Measurements from ENCODE around the gene IGSF9. TPM values are rescaled to one million over a fixed set of nuclear protein-coding genes. Genes with fewer than 3 reads are reported as not detected.

The IGSF9 gene
- total RNA-seq, 1 donor from 2014 or later: 5.9 TPM

DNA sequence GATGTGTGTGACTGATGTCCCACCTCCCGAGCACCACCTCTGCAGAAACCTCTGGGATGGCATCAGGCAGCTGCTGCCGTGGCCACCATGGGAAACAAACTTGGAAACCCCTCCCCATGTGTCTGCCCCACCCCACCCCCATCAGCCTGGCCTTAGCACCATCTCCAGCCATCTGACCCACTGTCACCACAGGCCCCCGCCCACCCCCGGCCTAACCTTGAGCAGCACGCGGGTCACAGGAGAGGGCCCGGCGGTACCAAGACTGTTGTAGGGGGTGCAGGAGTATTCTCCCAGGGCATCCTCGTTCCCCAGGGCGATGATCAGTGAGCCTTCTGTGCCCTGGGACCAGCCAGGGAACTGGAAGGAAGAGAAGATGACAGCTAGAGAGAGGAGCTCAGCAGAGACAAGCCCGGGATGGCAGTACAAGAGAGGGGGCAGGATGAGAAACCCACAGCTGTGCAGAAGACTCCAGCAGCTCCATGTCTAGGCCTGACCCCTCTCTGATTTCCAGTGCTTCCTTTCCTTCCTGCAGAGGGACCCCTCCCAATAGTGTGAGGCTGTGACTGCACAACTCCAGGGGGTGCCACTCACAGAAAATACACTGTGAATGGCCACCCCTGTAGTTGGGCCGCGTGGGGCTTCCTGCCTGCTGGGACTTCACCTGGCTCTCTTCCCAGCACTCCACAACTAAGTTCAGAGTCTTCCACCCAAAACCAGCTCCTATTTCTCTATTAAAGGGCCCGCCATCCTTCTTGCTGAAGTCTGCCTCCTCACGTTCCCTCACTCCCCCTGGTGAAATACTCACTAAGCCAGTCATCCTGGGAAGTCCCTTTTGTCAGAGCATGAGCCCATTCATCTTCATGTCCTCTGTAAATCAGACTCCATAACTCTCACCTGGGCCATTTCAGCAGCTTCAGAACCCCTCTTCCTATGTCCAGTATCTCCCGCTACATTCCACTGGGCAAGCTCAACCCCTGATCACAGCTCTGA is 12.8 kb downstream of the IGSF9 start:
- no peak for DNase-seq

DNA sequence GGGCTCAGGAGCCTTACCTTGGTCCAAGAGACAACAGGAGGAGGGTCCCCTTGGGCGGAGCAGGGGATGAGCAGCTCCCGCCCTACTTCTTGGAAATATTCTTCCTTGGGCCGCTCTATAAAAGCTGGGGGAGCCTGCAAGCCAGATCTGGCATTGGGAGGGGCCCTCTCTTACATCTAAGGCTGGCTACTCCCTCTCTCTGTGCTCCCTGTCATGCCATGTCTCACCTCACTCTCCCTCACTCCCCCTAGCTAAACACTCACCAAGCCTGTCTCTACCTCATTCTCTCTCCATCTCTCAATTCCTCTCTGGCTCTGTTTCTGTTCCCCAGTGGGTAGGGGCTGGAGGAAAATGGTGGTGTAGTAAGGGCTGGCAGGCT is 13.6 kb downstream of the IGSF9 start:
- no peak for DNase-seq

DNA sequence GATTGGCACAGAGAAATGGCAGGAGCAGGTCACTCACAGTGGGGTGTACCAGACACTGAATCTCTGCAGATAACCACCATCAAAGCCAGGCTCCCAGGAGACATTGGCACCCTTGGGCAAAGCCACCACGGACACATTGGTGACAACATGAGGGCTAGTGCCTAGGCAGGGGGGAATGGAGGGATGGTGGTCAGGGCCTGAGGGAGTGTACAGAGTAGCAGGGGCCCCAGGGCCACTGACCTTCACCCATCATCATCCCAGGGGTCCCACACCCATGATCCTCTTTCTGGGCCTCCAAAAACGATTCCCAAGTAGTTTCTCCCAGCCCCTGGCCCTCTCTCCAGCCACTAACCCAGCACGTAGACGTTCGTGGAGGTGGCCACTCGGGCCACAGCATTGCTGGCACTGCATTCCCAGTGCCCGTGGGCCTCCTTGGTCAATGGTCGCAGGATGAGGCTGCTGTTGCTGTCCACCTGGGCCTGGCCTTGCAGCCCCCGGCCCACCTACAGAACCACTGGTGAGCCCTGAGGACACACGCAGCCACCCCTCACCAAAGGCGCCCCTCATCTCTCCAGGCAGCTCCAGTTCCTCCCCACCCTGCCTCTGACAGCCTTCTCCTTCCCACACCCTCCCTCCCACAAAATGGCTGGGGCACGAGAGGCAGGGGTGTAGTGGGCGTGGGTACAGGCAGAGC is 14.2 kb downstream of the IGSF9 start:
- DNase-seq: no peak

GRCh38 chr1:159930634-159931033 is 14.8 kb downstream of the IGSF9 start:
- DNase-seq: no peak

DNA sequence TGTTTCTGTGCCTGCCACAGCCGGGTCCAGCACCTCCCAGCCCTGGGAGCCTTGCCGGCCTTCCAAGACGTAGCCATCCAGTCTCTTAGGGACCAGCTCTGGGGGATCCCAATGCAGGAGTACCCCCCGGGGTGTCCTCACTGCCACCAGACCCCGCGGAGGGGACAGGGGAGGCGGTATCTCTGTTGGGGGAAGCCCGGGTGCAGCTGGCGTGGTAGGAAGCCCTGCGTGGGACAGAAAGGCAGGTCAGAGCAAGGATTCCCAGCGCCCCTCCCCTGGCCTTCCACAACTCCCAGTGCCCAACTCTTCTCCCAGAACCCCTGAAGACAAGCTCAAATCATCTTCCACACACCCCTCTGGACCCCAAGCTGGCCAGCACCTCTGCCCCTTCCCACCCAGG is 15.2 kb downstream of the IGSF9 start:
- DNase-seq: no peak

DNA sequence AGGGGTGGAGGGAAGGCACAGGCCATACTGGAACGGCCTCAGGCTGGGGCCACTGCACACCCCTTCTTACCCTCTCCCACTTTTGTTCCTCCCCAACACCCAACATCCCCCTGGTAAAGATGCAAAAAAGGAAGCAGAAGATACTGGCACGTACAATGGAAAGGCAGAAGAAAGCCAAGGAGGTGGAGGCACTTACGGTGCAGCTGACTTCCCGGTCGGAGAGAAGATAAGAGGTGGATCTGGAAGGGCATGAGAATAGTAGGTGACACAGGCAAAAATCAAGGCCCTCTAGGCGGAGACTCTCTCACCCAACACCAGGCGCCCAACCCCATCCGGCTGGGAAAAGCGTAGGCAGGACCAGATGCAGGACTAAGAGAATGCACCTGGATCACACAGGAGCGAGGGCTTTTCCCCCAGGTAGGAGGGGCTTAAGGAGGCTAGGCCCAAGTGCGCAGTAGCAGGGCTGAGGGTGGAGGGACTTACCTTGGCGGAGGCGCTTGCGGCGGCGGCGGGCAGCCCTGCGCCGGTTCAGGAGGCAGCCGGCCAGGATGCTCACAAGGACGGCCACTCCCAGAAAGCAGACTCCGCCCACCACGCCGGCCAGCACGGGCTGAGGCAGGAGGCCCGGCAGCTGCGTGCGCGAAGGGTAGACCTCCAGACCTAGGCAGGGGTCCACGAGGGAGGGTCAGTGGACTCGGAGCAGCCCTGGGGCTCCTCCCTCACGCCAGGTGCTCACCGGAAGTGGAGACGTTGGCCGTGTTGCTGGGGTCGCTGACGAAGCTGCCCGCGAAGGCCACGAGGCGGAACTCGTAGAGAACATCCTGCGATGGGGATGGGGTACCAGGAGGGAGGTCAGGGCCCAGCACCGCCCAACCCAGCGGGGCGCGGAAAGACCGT is 16.0 kb downstream of the IGSF9 start:
- DNase-seq: no peak

DNA sequence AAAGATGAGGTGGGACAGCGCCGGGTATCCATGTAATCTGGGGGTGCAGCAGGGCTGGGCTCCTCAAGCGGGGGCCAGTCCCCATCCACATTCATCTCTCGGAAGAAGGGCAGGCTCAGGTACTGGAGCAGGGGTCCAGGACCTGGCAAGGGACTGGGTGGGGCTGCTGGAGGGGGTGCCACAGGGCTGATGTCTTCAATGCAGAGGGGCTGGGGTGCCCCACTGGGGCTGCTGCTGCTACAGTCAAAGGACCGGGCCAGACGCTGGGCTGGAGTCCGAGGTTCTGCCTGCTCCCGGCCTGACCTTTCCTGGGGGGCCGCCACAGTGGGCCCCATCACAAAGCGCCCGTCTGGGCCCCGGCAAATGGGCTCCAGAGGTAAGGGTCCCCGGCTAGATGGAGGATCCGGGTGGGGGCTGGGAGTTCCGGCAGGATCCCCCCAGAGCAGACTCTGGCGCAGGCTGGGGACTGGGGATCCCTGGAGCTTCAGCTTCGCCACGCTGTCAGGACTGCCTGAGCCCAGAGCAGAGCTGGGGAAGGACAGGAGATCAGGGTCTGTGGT is 16.8 kb downstream of the IGSF9 start:
- no peak for DNase-seq

GRCh38 chr1:159927849-159928431 is 17.5 kb downstream of the IGSF9 start:
- no peak for DNase-seq

DNA sequence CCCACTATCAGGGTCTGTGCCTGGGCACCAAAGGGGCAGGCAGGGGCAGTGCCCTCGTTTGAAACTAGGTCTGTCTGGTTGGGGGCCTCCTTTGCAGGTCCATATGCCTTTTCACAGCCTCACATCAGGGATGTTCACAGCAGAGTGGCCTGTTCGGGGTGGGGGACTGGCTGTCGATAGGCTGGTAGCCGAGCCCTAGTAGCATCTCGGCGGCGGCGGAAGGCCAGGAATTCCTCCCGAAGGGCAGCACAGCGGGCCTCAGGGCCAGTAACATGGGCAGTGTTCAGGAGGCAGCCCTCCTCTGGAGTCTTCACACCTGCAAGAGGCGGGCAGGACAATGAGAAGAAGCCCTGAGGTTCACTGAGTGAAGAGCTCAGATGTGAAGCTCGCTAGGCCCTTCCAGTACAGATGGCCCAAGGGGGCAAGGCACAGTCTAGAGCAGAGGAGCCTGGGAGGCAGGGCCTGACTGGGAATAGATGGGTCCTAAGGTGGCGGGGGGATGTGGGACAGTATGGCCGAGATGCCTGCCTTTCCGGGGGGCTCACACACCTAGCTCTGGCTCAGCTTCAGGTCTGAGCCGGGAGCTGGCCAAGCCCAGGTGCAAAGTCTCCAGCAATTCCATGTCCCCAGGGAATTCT is 18.1 kb downstream of the IGSF9 start:
- no peak for DNase-seq

- DNase-seq: no peak
Measured at GRCh38 chr1:159925719-159926078, 19.7 kb downstream of the IGSF9 start.

GRCh38 chr1:159924791-159925718 is 20.4 kb downstream of the IGSF9 start, which contains the start of gene TAGLN2:
Gene TAGLN2 (minus strand): TSS chr1:159925507. CDS start chr1:159920509, 4,998 bp downstream.
- peak; percentile 26 for DNase-seq

- peak; percentile 24 for DNase-seq
Measured at GRCh38 chr1:159924025-159924790, 21.2 kb downstream of the IGSF9 start.

- DNase-seq: no peak
Measured at GRCh38 chr1:159923203-159924024, 22.0 kb downstream of the IGSF9 start.

- DNase-seq: no peak
Measured at GRCh38 chr1:159922511-159923202, 22.8 kb downstream of the IGSF9 start.

DNA sequence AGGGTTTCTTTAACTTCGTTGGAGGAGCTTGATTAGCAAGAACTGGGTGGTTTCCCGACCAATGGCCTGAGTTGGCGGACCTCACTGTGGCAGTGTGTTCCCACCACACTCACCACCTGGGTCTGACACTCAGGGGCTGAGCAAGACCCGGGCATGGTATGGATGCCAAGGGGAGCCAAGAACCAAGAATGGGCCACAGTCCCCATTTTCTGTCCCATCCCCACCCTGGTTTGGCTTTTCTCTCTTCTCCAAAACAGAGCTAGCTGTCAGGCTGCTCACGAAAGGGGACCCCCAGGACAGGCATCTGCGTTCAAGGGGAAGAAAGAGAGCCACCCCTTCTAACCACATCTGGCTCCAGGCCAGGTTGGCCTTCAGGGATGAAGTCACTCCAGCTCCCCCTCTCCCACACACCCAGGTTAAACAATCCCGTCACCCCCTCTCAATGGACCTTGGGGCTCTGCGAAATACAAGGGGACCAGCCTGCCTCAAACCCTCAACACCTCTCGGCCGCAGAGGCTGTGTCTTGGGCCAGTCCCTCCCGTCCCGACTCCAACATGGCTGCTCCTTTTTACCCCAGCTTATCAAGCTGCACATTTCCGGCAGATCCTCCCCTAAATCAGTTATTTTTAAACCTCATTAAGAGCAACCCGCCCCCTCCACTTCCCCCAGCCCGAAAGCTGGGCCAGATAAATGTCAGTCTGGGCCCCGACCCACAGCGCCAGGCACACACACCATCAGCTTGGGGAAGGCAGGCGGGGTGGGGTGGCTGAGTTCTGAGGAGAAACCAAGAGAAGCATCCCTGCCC is 23.5 kb downstream of the IGSF9 start:
- DNase-seq: no peak

DNA sequence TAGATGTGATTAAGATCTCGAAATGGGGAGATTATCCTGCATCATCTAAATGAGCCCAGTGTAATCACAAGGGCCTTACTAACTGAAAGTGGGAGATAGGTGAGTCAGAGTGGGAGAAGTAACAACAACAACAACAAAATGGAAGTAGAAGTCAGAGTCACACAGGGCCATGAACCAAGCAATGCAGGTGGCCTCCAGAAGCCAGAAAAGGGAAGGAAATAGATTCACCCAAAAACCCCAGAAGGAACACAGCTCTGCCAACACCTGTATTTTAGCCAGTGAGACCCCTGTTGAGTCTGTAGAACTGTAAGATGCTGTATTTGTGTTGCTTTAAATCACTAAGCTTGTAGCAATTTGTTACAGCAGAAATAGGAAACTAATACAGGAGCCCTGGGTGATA is 24.2 kb downstream of the IGSF9 start:
- DNase-seq: no peak

DNA sequence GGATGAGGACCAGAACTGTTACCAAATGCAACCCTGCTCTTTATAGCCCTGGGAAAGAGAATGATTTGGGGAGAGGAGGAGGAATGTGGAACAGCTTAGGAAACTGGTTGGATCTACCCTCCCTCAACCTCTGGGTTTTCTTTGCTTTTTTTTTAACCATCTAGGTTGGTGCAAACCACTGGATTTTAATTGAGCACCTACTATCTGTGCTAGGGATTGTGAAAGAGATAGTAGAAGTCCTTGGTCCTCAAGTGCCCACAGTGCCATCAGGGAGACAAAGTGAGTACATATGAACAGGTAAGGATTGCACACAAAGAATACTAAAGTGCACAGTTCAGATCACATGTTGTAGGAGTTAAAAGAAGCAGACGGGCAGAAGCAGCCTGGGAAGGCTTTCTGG is 24.8 kb downstream of the IGSF9 start:
- no peak for DNase-seq
